GM19324 (cell line): ENCODE measurements around the gene PLA2G4A.
A peak's percentile ranks its signal among the peaks of the same experiment; 100 is the strongest.

Experiments
- ATAC-seq: cut with Tn5 transposase; IDR thresholded peaks from one replicate; pipeline ENCODE4 v1.9.1; 2021; ENCODE audit warnings: mild to moderate bottlenecking, moderate library complexity; ENCODE audit not compliant: unreplicated experiment, low FRiP score

Gene PLA2G4A

DNA sequence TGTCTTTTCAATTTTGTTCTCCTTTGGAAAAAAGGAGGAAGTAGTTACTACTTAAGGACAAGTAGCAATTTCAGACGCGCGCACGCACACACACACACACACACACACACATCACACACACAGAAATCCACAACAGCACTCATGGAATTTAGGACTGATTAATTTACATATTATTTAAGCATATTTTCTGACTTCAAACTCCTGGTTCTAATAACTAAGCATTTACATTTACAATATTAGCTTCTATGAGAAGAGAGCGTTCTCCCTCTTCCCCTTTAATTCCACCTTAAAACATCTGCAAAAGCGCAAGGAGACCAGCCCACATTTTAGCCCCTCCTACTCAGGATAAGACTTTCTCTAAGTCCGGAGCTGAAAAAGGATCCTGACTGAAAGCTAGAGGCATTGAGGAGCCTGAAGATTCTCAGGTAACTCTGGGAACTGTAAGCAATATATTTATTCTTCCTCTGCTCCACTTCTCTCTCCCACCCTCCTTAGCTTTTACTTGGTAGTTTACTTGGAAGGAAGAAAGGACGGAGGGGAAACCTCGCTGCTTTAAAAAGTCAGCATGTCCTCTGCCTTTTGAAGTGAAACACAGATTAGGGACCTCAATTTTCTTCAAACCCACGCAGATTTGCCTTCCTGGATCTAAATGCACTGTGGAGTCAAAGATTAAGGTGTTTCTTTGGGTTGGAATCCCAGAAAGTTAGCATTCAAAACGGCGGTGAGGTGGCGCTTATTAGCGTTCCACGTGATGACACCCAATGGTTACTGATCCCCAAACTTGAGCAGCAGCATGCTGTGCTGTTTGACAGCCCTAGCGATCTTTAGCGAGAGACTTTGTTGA lies at the start of gene PLA2G4A:
PLA2G4A (plus strand) TSS at position 339 of the 844 bp plus-strand sequence. CDS start 25,406 bp downstream, outside the sequence.
- ATAC-seq: peak; percentile 88

GRCh38 chr1:186780076-186780475 lies 48.7 kb upstream of the PLA2G4A start:
- ATAC-seq: no peak

DNA sequence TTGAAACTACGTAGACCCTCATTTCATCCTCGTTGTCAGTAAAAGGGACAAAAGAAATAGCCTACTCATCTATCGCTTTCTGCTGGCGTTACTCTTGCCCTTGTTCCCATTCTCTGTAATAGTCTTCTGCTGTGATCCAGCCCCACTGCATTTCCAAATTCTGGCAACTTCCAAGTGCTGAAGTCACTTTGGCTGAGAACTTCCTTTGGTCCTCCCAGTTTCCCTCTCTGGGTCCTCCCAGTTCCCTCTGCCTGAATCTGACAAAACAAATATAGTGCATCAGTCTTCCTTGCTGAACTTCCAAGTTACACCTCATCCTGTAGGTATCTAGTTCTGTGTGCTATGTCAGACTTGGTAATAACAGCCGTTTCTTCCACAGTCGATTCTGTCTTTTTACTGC lies 47.0 kb upstream of the PLA2G4A start:
- no peak for ATAC-seq

GRCh38 chr1:186782791-186783190 lies 46.0 kb upstream of the PLA2G4A start:
- ATAC-seq: no peak

- ATAC-seq: no peak
These were observed 45.6 kb upstream of the PLA2G4A start for GRCh38 chr1:186783193-186783592.

GRCh38 chr1:186785503-186785902 lies 43.2 kb upstream of the PLA2G4A start:
- ATAC-seq: no peak

- ATAC-seq: no peak
These were observed 38.6 kb upstream of the PLA2G4A start for GRCh38 chr1:186790101-186790500.

- ATAC-seq: no peak
These were observed 35.7 kb upstream of the PLA2G4A start for GRCh38 chr1:186792870-186793581.

- no peak for ATAC-seq
These were observed 35.2 kb upstream of the PLA2G4A start for GRCh38 chr1:186793582-186793927.

GRCh38 chr1:186798960-186799688 lies 29.6 kb upstream of the PLA2G4A start:
- no peak for ATAC-seq

DNA sequence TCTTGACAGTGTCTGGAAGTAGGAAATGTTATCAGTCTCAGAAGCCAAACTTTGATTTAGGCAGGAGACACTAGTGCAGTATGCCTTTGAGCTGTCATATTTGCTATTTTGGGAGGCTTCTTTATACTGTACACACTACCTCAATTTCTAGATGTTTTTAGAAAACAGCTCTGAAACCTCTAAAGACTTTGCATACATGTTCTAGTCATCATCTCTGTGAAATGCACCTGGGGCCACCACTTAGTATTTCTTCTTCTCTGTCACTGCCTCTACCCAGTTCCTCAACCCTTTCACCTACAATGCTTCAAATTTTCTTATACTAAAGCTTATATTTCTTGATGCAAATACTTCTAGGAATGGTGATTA lies 29.1 kb upstream of the PLA2G4A start:
- peak; percentile 96 for ATAC-seq

- ATAC-seq: no peak
These were observed 26.4 kb upstream of the PLA2G4A start for GRCh38 chr1:186802388-186802787.

- no peak for ATAC-seq
These were observed 24.1 kb upstream of the PLA2G4A start for GRCh38 chr1:186804679-186805078.

DNA sequence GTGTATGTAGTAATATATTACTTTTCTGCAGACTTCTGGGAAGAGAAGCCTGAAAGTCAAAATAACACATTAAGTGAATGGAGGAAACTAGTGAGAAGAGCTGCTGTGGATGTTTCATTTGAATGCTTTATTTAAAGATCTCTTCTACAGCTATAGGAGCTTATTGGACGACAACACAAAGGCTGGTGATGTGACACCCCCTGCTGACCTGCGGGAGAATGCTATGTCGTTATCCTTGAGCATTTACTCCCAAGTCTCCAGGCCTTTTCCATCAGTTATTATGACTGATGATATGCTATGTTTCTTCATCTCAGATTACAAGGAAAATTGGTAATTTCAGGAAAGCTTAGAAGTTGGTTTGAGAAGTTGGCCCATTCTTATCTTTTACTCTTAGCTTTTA lies 22.3 kb upstream of the PLA2G4A start:
- no peak for ATAC-seq

GRCh38 chr1:186807163-186807562 lies 21.6 kb upstream of the PLA2G4A start:
- ATAC-seq: no peak

GRCh38 chr1:186811892-186812291 lies 16.9 kb upstream of the PLA2G4A start:
- ATAC-seq: no peak

DNA sequence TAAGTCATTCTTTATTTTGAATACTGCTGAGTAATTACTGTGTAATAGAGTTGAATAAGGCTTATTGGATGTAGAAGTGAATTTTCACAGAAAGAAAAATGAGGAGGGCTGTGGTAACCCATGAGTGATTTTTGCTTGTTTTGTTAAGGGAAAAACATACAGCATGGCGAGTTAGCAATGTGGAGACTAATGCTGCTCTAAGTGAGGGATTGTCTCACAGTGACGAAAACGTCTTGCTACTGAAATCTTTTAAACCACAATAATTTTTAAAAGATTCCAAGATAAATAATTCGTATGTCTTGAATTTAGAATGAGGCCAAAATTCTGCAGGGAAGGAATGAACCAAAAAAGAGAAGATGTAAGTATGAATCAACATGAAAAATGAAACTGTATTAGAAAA lies 16.2 kb upstream of the PLA2G4A start:
- no peak for ATAC-seq

- no peak for ATAC-seq
These were observed 15.3 kb upstream of the PLA2G4A start for GRCh38 chr1:186813420-186813819.

DNA sequence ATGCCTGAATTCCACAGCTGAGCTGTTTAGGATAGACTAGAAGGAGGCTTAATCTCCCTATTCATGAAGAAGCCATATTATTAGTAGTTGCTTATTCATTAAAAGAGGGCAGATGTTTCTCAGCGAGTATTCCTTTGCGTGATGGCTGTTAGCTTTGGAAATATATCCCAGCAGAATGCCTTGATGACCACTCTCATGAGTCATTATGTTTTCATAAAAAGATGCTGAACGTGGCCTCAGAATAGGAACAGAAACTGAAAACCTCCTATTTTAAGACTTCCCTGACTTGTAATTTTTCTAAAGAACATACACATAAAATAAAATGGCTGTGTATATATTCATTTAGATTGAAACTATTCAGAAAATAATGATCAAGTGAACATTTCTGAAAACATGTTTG lies 9.6 kb upstream of the PLA2G4A start:
- no peak for ATAC-seq

GRCh38 chr1:186819563-186819962 lies 9.2 kb upstream of the PLA2G4A start:
- no peak for ATAC-seq
